Choroid plexus epithelial cell (primary cell): ENCODE measurements around the gene LUZP1.

ENCODE experiments used
- DNase-seq: peaks from one replicate; pipeline ENCODE4 v3.0.0-alpha.2; 2010; ENCODE audit warnings: low read depth
- H3K4me3 ChIP-seq: 2 replicates; pipeline ENCODE4 v1.5.1; 2011; ENCODE audit warnings: low read depth, mild to moderate bottlenecking, control low read depth, low read length, moderate library complexity
- CTCF ChIP-seq: conservative IDR thresholded peaks from 2 replicates; pipeline ENCODE4 v1.5.1; 2011; ENCODE audit warnings: low read depth, mild to moderate bottlenecking, control low read depth, inconsistent platforms, low read length, moderate library complexity

The LUZP1 gene

GRCh38 chr1:23126801-23127200 lies 41.9 kb downstream of the LUZP1 start:
- no peak overlapping the region for H3K4me3 ChIP-seq
- no peak for TF ChIP-seq CTCF
- peak; percentile 85 for DNase-seq

GRCh38 chr1:23126200-23126599 lies 42.5 kb downstream of the LUZP1 start:
- TF ChIP-seq CTCF: no peak
- no peak overlapping the region for H3K4me3 ChIP-seq
- no peak for DNase-seq

GRCh38 chr1:23125489-23125888 lies 43.2 kb downstream of the LUZP1 start:
- DNase-seq: no peak
- no peak overlapping the region for H3K4me3 ChIP-seq

GRCh38 chr1:23124259-23125026 lies 44.2 kb downstream of the LUZP1 start:
- no peak for DNase-seq
- no peak overlapping the region for H3K4me3 ChIP-seq
- TF ChIP-seq CTCF: no peak

More at GRCh38 chr1:23125489-23125888, 43.2 kb downstream of the LUZP1 start:
- TF ChIP-seq CTCF: no peak

- no peak for TF ChIP-seq CTCF
Measured at GRCh38 chr1:23123528-23123927, 45.1 kb downstream of the LUZP1 start.

GRCh38 chr1:23122796-23123195 lies 45.9 kb downstream of the LUZP1 start:
- no peak for DNase-seq
- no peak for TF ChIP-seq CTCF
- H3K4me3 ChIP-seq: no peak overlapping the region

More at GRCh38 chr1:23123528-23123927, 45.1 kb downstream of the LUZP1 start:
- H3K4me3 ChIP-seq: no peak overlapping the region
- no peak for DNase-seq
